ENCODE results near the gene BTG1. TPM values are rescaled to one million over a fixed set of nuclear protein-coding genes. Genes with fewer than 3 reads are reported as not detected.

BTG1 gene
- total and polyA plus RNA-seq, 5 donors from 2014 or later, result 509 to 1,342 (median 885) TPM

GRCh38 chr12:92149563-92149962, 3.9 kb upstream of the BTG1 start:
- Histone ChIP-seq H3K36me3 (ENCODE audit: control insufficient read depth, insufficient read depth, low read length) (peaks cover 2% of the 10 kb centered on the region), H3K9me3 (ENCODE audit: control insufficient read depth in 2 of 2, low read length in 2 of 2) (no peaks in the 10 kb centered on the region), H3K4me3 (ENCODE audit: low read depth, low read length) (no peak overlapping the region), H3K27ac (ENCODE audit: insufficient read depth, low read length, poor library complexity, severe bottlenecking) (no peak overlapping the region), H3K4me1 (ENCODE audit: control insufficient read depth, insufficient read depth, low read length, poor library complexity, severe bottlenecking) (peaks cover 24% of the 10 kb centered on the region), H3K27me3 (ENCODE audit: control insufficient read depth, insufficient read depth, low read length) (no peaks in the 10 kb centered on the region)
- ATAC-seq (ENCODE audit: low read depth in 2 of 2) (no peak), DNase-seq (no peak)
- peaks cover 20 to 44% (median 26%) of the 10 kb centered on the region in 4 donors for H3K4me1 Mint-ChIP-seq
- H3K9me3 Mint-ChIP-seq, result peaks cover 0 to 4% (median 0%) of the 10 kb centered on the region in 7 donors
- H3K27me3 Mint-ChIP-seq, result no peaks in the 10 kb centered on the region
- H3K4me3 Mint-ChIP-seq, result peak overlapping the region in 2 of 4 donors; percentile 52 to 90
- H3K36me3 Mint-ChIP-seq, result peaks cover 37% of the 10 kb centered on the region
- peak overlapping the region in 2 of 3 donors; percentile 9 to 90 for H3K27ac Mint-ChIP-seq

- Mint-ChIP-seq H3K27ac (peak overlapping the region; percentile 99 to 100 (median 99)), H3K4me3 (peak overlapping the region; percentile 90 to 100 (median 98)), H3K9me3 (peaks cover 0 to 10% (median 0%) of the 10 kb centered on the region in 7 donors), H3K4me1 (peaks cover 18 to 44% (median 25%) of the 10 kb centered on the region in 4 donors), H3K27me3 (peaks cover 6% of the 10 kb centered on the region), H3K36me3 (peaks cover 57% of the 10 kb centered on the region)
- Histone ChIP-seq H3K27ac (ENCODE audit: insufficient read depth, low read length, poor library complexity, severe bottlenecking) (peak overlapping the region; percentile 88), H3K4me1 (ENCODE audit: control insufficient read depth, insufficient read depth, low read length, poor library complexity, severe bottlenecking) (peaks cover 24% of the 10 kb centered on the region), H3K27me3 (ENCODE audit: control insufficient read depth, insufficient read depth, low read length) (no peaks in the 10 kb centered on the region), H3K36me3 (ENCODE audit: control insufficient read depth, insufficient read depth, low read length) (peaks cover 23% of the 10 kb centered on the region), H3K9me3 (ENCODE audit: control insufficient read depth in 2 of 2, low read length in 2 of 2) (no peaks in the 10 kb centered on the region), H3K4me3 (ENCODE audit: low read depth, low read length) (peak overlapping the region; percentile 99)
- peak in 2 of 3 donors; percentile 3 to 54 for DNase-seq
- no peak for ATAC-seq (ENCODE audit: low read depth in 2 of 2)
Observed at GRCh38 chr12:92147491-92147890, 1.8 kb upstream of the BTG1 start.

DNA sequence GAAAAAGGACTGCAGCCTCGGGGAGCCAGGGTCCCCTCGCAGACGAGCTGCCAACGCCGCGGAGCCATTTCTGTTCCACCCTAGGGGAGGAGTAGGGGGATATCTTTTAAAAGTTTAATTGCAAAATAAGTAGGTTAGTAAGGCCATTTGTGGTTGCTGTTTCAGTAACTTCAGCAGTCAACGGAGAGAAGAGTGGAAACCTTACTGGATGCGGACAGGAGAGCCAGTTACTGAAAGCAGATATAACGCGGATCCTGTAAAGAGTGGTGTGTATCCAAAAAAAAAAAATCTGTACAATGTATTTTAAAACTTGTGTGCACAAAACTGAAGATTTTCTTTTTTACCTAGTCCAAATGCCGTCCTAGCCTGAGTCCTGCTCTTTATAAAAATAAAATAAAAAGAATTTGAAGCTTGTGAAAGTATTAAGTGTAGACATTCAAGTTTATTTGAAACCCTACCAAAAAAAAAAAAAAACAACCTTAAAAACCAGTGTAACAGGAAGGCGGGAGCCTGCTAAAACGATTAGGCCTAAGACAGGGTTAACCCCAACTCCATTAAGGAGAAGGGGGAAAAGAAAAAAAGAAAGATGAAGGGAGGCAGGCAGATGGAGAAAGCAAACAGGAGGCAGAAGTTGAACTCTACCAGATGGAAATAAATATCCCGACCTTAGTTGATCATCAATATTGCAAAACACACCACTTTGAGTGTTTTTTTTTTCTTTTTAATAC, 1.0 kb upstream of the BTG1 start:
- Histone ChIP-seq H3K27ac (ENCODE audit: insufficient read depth, low read length, poor library complexity, severe bottlenecking) (peak overlapping the region; percentile 88), H3K36me3 (ENCODE audit: control insufficient read depth, insufficient read depth, low read length) (peaks cover 31% of the 10 kb centered on the region), H3K4me3 (ENCODE audit: low read depth, low read length) (peak overlapping the region; percentile 99), H3K27me3 (ENCODE audit: control insufficient read depth, insufficient read depth, low read length) (no peaks in the 10 kb centered on the region), H3K9me3 (ENCODE audit: control insufficient read depth in 2 of 2, low read length in 2 of 2) (no peaks in the 10 kb centered on the region), H3K4me1 (ENCODE audit: control insufficient read depth, insufficient read depth, low read length, poor library complexity, severe bottlenecking) (peaks cover 24% of the 10 kb centered on the region)
- peak overlapping the region; percentile 99 to 100 (median 99) for H3K27ac Mint-ChIP-seq
- H3K4me3 Mint-ChIP-seq, result peak overlapping the region; percentile 90 to 100 (median 98)
- DNase-seq (peak in 2 of 3 donors; percentile 2 to 64), ATAC-seq (ENCODE audit: low read depth in 2 of 2) (no peak)
- H3K36me3 Mint-ChIP-seq, result peaks cover 60% of the 10 kb centered on the region
- peaks cover 0 to 10% (median 0%) of the 10 kb centered on the region in 7 donors for H3K9me3 Mint-ChIP-seq
- H3K27me3 Mint-ChIP-seq, result peaks cover 7% of the 10 kb centered on the region
- peaks cover 18 to 41% (median 25%) of the 10 kb centered on the region in 4 donors for H3K4me1 Mint-ChIP-seq

DNA sequence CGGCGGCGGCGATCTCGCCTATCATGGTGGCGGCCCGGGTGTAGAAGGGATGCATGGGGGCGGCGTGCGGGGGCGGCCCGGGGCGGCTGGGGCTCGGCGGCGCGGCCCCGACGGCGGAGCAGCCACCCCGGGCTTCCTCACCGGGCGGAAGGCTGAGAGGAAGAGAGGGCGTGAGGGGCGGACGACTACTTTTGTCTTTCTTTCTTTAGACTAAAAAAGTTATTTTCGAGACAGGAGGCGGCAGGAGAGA, 240 bp downstream of the BTG1 start:
- Mint-ChIP-seq H3K27me3 (peaks cover 10% of the 10 kb centered on the region), H3K4me1 (peaks cover 18 to 37% (median 25%) of the 10 kb centered on the region in 4 donors), H3K4me3 (peak overlapping the region; percentile 90 to 100 (median 99)), H3K27ac (peak overlapping the region; percentile 99 to 100 (median 99)), H3K36me3 (peaks cover 68% of the 10 kb centered on the region), H3K9me3 (peaks cover 0 to 10% (median 0%) of the 10 kb centered on the region in 7 donors)
- H3K27me3 ChIP-seq (ENCODE audit: control insufficient read depth, insufficient read depth, low read length), result no peaks in the 10 kb centered on the region
- peaks cover 24% of the 10 kb centered on the region for H3K4me1 ChIP-seq (ENCODE audit: control insufficient read depth, insufficient read depth, low read length, poor library complexity, severe bottlenecking)
- peaks cover 43% of the 10 kb centered on the region for H3K36me3 ChIP-seq (ENCODE audit: control insufficient read depth, insufficient read depth, low read length)
- H3K4me3 ChIP-seq (ENCODE audit: low read depth, low read length), result peak overlapping the region; percentile 77
- ATAC-seq (ENCODE audit: low read depth in 2 of 2), result peak; percentile 2
- no peak for DNase-seq
- no peaks in the 10 kb centered on the region for H3K9me3 ChIP-seq (ENCODE audit: control insufficient read depth in 2 of 2, low read length in 2 of 2)
- H3K27ac ChIP-seq (ENCODE audit: insufficient read depth, low read length, poor library complexity, severe bottlenecking), result peak overlapping the region; percentile 84

GRCh38 chr12:92144631-92145480, 790 bp downstream of the BTG1 start:
- no peak for ATAC-seq (ENCODE audit: low read depth in 2 of 2)
- peaks cover 49% of the 10 kb centered on the region for H3K36me3 ChIP-seq (ENCODE audit: control insufficient read depth, insufficient read depth, low read length)
- DNase-seq, result peak; percentile 30 to 63 (median 57)
- Mint-ChIP-seq H3K4me3 (peak overlapping the region; percentile 90 to 100 (median 99)), H3K27ac (peak overlapping the region; percentile 99 to 100 (median 99)), H3K36me3 (peaks cover 67% of the 10 kb centered on the region), H3K27me3 (peaks cover 10% of the 10 kb centered on the region), H3K9me3 (peaks cover 0 to 10% (median 0%) of the 10 kb centered on the region in 7 donors), H3K4me1 (peaks cover 18 to 34% (median 24%) of the 10 kb centered on the region in 4 donors)
- peak overlapping the region; percentile 99 for H3K4me3 ChIP-seq (ENCODE audit: low read depth, low read length)
- H3K27ac ChIP-seq (ENCODE audit: insufficient read depth, low read length, poor library complexity, severe bottlenecking), result peak overlapping the region; percentile 84
- no peaks in the 10 kb centered on the region for H3K9me3 ChIP-seq (ENCODE audit: control insufficient read depth in 2 of 2, low read length in 2 of 2)
- H3K27me3 ChIP-seq (ENCODE audit: control insufficient read depth, insufficient read depth, low read length), result no peaks in the 10 kb centered on the region
- peaks cover 24% of the 10 kb centered on the region for H3K4me1 ChIP-seq (ENCODE audit: control insufficient read depth, insufficient read depth, low read length, poor library complexity, severe bottlenecking)

DNA sequence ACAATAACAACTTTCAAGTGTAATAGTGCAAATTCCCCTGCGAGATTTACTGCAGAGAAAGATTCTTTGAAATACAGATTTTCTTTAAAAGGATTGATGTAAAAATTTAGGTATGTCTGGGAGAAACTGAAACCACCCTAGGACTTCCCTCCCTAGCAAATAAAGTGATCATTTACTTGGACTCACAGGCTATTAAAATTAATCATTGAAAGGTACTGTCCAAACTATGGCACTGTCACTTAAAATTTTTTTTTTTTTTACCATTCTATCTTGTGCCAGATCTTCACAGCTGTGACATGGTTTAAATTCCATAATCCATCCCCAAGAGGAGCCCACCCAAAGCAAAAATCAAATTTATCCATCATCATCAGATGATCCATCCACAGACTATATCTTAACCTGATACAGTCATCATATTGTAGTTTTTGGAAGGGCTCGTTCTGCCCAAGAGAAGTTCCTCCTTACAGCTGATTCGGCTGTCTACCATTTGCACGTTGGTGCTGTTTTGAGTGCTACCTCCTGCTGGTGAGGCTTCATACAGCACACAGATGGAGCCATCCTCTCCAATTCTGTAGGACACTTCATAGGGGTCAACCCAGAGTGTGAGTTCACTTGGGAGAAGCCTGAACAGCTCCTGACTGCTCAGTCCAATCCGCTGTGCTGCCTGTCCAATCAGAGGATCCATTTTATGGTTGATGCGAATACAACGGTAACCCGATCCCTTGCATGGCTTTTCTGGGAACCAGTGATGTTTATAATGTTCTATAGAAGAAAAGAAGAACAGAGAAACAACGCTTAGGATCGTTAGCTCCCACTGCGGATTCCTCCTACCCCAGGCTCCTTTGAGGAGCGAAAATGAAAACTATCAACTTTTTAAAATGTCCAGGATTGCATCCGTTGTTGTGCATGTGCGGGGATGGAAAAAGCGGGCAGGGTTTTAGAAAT, 1.7 kb downstream of the BTG1 start:
- DNase-seq (peak; percentile 58 to 92 (median 83)), ATAC-seq (ENCODE audit: low read depth in 2 of 2) (peak; percentile 32 to 33)
- Mint-ChIP-seq H3K4me1 (peaks cover 13 to 27% (median 20%) of the 10 kb centered on the region in 4 donors), H3K27ac (peak overlapping the region; percentile 99 to 100 (median 99)), H3K27me3 (peaks cover 10% of the 10 kb centered on the region), H3K4me3 (peak overlapping the region; percentile 90 to 100 (median 99)), H3K9me3 (peaks cover 0 to 10% (median 0%) of the 10 kb centered on the region in 7 donors), H3K36me3 (peaks cover 68% of the 10 kb centered on the region)
- peak overlapping the region; percentile 99 for H3K4me3 ChIP-seq (ENCODE audit: low read depth, low read length)
- peak overlapping the region; percentile 84 for H3K27ac ChIP-seq (ENCODE audit: insufficient read depth, low read length, poor library complexity, severe bottlenecking)
- H3K4me1 ChIP-seq (ENCODE audit: control insufficient read depth, insufficient read depth, low read length, poor library complexity, severe bottlenecking), result peaks cover 19% of the 10 kb centered on the region
- H3K9me3 ChIP-seq (ENCODE audit: control insufficient read depth in 2 of 2, low read length in 2 of 2), result no peaks in the 10 kb centered on the region
- no peaks in the 10 kb centered on the region for H3K27me3 ChIP-seq (ENCODE audit: control insufficient read depth, insufficient read depth, low read length)
- H3K36me3 ChIP-seq (ENCODE audit: control insufficient read depth, insufficient read depth, low read length), result peaks cover 55% of the 10 kb centered on the region

GRCh38 chr12:92143258-92143657, 2.4 kb downstream of the BTG1 start:
- Mint-ChIP-seq H3K27ac (peak overlapping the region; percentile 99 to 100 (median 99)), H3K4me3 (peak overlapping the region; percentile 90 to 100 (median 99)), H3K36me3 (peaks cover 67% of the 10 kb centered on the region), H3K4me1 (peaks cover 9 to 21% (median 15%) of the 10 kb centered on the region in 4 donors), H3K27me3 (peaks cover 10% of the 10 kb centered on the region), H3K9me3 (peaks cover 0 to 10% (median 0%) of the 10 kb centered on the region in 7 donors)
- peak in 1 of 3 donors; percentile 51 for DNase-seq
- H3K4me1 ChIP-seq (ENCODE audit: control insufficient read depth, insufficient read depth, low read length, poor library complexity, severe bottlenecking), result peaks cover 15% of the 10 kb centered on the region
- no peaks in the 10 kb centered on the region for H3K27me3 ChIP-seq (ENCODE audit: control insufficient read depth, insufficient read depth, low read length)
- peak overlapping the region; percentile 99 for H3K4me3 ChIP-seq (ENCODE audit: low read depth, low read length)
- peaks cover 55% of the 10 kb centered on the region for H3K36me3 ChIP-seq (ENCODE audit: control insufficient read depth, insufficient read depth, low read length)
- peak overlapping the region; percentile 84 for H3K27ac ChIP-seq (ENCODE audit: insufficient read depth, low read length, poor library complexity, severe bottlenecking)
- H3K9me3 ChIP-seq (ENCODE audit: control insufficient read depth in 2 of 2, low read length in 2 of 2), result no peaks in the 10 kb centered on the region
- ATAC-seq (ENCODE audit: low read depth in 2 of 2), result no peak

All from CD4-positive, CD25-positive, alpha-beta regulatory T cell (primary cell).